Skin of body (tissue), 2 donors: Measurements from ENCODE around the gene TTC23L. TPM values are rescaled to one million over a fixed set of nuclear protein-coding genes. Genes with fewer than 3 reads are reported as not detected.
A peak's percentile ranks its signal among the peaks of the same experiment; 100 is the strongest.

Experiments used
- DNase-seq: peaks from one replicate; lab custom pipeline; 2025; lab: John Stamatoyannopoulos, UW
- total RNA-seq: library from RNA; depleted of rRNA; stranded (reverse); fragments of >200 nt; gene quantifications from one replicate; pipeline ENCODE4 v1.2.3, GENCODE V29; 2014

TTC23L gene
- total RNA-seq, 1 donor from 2014 or later = 0.79 TPM

GRCh38 chr5:34833090-34833489, 5.9 kb upstream of the TTC23L start:
- DNase-seq = no peak

- no peak for DNase-seq
Observed at GRCh38 chr5:34833976-34834793, 4.8 kb upstream of the TTC23L start.

- no peak for DNase-seq
Observed at GRCh38 chr5:34834794-34835089, 4.2 kb upstream of the TTC23L start.

DNA sequence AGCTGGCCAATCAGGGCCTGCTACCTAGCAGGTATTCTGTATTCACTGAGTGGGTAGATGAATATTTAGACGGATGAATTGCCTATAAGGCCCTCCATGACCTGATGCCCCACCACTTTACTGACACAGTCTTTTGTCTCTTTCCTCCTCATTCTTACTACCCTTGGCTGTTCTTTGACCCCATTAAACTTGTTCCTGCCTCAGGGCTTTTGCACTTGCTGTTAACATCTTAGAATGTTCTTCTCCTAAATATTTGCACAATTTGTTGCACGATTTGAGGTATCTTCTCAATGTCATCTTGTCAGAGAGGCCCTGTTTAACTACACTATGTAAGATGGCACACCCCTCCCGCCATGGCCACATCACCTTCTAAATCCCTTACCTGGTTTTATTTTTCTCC, 3.3 kb upstream of the TTC23L start:
- no peak for DNase-seq

DNA sequence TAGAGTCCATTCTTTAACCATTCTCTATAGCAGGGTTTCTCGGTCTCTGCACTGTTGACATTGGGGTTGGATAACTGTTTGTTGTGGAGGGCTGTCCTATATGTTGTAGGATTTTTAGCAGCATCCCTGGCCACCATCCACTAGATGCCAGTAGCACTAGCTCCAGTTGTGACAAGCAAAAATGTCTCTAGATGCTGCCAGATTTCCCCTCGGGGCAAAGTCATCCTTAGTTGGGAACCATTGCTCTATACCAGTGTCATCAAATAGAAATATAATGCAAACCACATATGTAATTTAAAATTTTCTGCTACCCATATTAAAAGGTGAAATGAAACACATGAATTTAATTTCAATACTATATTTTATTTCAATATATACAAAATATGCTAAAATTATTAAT, 2.9 kb downstream of the TTC23L start:
- no peak for DNase-seq

DNA sequence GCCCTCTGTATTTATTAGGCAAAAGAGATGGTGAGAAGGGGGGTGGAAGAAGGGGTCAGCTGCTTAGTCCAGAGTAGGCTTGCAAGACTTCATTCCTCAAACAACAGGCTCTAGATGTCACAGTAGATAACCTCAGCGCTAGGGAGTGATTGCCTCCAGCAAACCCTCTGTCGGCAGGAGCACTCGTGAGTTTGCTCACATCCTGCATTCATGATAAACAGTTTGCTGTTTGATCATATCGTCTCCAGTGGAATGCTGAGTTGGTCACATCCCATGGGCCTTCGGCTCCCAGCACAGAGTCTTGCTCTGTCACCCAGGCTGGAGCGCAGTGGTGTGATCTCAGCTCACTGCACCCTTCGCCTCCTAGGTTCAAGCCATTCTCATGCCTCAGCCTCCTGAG, 3.6 kb downstream of the TTC23L start:
- no peak for DNase-seq

DNA sequence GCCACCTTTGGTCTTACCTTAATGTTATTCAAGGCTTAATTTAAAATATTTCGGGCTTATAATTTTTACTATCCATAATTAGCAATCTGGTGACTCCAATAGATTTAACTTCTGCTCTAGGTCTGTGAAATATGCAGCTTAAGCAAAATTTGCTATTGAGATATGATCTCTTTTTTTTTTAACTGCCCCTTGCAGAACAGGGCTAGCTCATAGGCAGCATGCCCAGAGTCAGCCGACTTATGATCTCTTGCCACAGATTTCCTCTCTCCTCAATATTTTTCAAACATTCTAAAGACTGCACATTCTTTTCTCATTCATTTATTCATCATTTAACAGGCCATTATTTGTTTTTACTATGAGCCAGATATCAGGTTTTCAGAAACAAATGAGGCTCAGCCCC, 4.5 kb downstream of the TTC23L start:
- DNase-seq = no peak

DNA sequence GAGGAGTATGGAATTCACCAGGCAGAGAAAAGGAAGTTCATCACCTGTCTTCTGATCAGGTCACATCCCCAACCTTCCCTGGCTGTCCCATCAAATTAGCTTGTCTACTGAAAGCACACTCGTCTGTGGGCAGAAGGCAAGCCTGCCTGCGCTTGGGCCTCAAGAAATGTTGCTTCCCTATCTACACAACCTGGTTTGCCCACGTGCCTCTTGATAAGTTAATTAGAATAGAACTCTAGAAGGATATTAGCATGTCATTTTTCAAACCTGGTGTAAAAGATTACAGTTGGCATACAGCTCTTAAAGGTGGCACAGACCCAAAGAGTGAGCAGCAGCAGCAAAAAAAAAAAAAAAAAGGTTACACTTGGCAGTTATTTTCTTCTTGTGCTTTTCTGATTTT, 5.1 kb downstream of the TTC23L start:
- DNase-seq = no peak

DNA sequence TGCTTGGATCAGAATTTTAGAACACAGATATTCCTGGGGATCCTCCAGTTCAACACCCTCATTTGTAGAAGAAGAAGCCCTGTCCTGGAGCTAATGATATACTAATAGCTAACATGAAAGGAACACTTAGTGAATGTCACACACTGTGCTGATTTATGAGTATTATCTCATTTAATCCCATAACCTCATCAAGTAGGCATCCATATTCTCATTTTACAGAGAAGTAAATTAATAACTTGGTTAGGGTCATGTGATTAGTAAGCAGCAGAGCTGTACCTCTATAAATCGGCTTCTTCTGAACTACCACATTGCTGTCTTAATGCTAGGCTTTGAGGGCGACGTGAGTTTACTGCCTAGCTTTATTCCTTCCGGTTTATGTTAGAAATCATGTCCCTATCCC, 6.0 kb downstream of the TTC23L start:
- DNase-seq = no peak

GRCh38 chr5:34847056-34847455, 8.1 kb downstream of the TTC23L start:
- no peak for DNase-seq

DNA sequence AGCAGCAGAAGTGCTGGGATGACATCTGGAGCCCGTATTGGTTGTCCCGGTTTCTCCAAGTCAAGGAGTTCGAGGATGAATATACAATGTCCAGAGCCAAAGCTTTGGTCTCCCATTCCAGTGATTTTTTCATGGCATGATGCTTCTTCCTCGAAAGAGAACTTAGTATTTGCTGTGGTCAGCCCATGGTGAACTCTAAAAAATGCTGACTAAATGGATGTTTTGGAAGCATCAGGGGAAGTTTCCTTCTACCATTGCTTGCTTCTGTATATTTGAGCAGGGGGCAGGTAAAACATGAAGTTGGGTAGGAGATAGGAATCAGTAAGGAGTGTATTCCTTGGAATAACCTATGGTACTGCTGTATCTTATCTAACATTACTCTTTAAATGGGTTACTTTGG, 8.6 kb downstream of the TTC23L start:
- no peak for DNase-seq

- no peak for DNase-seq
Observed at GRCh38 chr5:34848230-34848629, 9.3 kb downstream of the TTC23L start.

GRCh38 chr5:34849253-34849652, 10.3 kb downstream of the TTC23L start:
- no peak for DNase-seq

GRCh38 chr5:34854459-34855174, 15.7 kb downstream of the TTC23L start:
- DNase-seq = no peak

DNA sequence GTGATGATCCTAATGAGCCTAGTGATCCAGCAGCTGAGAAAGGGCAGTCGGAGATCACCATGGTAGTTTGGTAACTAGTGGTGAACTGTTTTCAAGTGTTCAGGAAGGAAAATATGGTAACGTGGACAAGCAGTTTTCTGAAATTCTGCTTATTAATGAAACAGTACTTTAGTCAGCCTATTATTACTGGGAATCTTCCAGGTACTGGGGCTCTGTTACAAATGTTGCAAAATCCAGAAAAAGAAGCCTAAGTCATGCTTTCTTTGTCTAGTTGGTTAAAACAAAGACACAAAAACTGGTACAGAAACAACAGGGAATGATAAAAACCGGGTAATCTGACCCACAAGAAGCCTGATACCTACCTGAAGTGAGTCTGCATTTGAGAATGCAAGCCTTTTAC, 18.2 kb downstream of the TTC23L start:
- DNase-seq = no peak

- DNase-seq = no peak
Observed at GRCh38 chr5:34857894-34858293, 18.9 kb downstream of the TTC23L start.

DNA sequence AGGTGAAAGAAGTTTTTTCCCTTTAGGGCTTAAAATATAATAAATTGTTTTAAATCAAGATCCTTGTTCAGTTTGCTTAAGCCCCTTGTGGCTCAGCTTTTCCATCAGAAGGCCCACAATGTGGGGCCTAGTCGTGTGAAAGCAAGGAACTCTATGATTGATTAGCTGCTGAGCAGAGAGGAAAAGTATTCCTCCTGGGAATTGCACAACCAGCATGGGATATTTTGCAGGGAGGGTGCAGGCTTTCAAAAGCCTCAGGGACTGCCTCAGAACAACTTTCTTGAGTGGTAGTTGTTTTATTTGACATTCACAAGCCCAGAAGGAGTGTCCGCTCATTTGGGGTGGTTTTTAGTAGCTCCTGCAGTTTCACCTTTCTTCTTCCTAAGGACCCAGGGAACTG, 19.8 kb downstream of the TTC23L start:
- DNase-seq = no peak

GRCh38 chr5:34859253-34859652, 20.3 kb downstream of the TTC23L start:
- DNase-seq = no peak

GRCh38 chr5:34863946-34864345, 25.0 kb downstream of the TTC23L start:
- DNase-seq = peak; percentile 5

DNA sequence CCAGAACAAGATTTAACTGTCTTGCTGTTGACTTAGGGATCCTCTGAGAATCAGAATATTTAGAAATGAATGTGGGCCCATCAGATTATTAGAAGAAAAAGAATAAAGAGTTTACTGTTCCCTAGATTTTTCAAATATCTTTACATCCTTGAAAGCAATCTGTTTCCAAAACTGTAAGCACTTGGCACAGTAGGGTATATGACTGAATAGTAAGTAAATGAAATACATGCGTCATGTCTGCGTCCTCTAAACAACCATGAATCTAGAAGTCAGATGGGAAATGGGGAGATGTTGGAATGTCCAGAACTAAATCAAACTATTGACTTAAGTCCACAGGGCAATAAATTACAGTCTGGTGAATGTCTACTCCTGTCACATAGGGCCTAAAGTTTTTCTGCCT, 26.1 kb downstream of the TTC23L start:
- peak; percentile 72 for DNase-seq

- no peak for DNase-seq
Observed at GRCh38 chr5:34866989-34867471, 28.1 kb downstream of the TTC23L start.

DNA sequence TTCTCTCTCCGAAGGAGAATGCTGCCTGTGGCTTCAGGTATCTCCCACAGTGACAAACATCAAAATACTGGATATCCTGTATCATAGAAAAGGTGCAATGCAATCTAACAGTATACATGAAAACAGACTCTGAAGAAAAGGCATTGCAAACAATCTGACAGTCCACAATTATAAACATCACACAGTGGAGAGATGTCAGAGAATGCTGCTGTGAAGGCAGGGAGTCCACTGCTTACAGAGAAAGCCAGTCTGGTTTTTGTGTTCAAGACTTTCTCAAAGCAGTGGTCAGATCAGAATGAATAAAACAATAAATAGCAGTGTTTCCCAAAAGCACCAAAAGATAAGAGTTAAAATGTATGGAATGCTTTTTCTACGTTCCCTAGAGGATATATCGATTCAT, 28.7 kb downstream of the TTC23L start:
- DNase-seq = no peak

DNA sequence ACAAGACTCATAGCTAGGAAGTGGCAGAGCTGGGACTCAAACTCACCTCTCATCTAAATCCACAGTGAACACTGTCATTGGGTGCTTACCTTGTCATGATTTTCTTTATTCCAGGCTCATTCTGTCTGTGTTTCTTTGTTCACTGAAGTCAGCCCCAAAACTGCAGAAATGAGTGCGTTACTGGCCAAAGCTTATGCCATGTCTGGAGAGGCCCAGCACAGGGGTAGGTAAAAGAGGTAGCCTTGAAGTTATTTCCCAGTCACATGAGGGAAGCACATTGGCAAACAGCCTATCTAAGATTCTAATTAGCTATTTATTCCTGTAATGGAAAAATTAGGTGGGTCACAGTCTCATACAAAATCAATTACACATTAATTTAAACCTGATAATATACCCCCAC, 29.8 kb downstream of the TTC23L start:
- DNase-seq = no peak
